B cell (primary cell): ENCODE data around the gene ATL1.

ENCODE experiments used
- EZH2 ChIP-seq: IDR thresholded peaks from 2 replicates; pipeline ENCODE4 v1.6.1; 2012; ENCODE audit warnings: borderline replicate concordance, low read depth, mild to moderate bottlenecking, moderate library complexity, low read length; ENCODE audit not compliant: insufficient read depth, poor library complexity, severe bottlenecking
- TF ChIP-seq, protein P1 (sequence below): fragments of 200-600 bp; IDR thresholded peaks from one replicate; pipeline ENCODE4 v1.8.0; 2022; ENCODE audit warnings: antibody characterized with exemption, mild to moderate bottlenecking

DNA sequence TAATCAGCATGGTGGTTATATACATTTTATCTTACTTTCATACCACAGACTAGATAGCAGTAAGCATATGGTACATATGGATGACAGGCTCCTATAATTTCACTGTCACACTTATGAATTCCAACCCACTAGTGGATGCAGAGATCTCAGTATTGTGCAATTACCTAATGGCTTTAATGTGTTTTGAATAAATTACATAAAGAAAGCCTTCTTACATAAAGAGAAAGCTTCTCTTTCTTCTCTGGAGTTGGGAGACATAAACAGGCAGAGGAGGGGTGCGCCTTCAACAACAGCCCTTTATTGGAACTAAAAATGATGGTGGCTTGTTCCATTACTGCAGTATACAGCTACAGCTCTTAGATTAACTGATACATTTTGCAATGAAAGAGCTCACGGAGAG lies 55.6 kb downstream of the ATL1 start:
- TF ChIP-seq, protein P1, sequence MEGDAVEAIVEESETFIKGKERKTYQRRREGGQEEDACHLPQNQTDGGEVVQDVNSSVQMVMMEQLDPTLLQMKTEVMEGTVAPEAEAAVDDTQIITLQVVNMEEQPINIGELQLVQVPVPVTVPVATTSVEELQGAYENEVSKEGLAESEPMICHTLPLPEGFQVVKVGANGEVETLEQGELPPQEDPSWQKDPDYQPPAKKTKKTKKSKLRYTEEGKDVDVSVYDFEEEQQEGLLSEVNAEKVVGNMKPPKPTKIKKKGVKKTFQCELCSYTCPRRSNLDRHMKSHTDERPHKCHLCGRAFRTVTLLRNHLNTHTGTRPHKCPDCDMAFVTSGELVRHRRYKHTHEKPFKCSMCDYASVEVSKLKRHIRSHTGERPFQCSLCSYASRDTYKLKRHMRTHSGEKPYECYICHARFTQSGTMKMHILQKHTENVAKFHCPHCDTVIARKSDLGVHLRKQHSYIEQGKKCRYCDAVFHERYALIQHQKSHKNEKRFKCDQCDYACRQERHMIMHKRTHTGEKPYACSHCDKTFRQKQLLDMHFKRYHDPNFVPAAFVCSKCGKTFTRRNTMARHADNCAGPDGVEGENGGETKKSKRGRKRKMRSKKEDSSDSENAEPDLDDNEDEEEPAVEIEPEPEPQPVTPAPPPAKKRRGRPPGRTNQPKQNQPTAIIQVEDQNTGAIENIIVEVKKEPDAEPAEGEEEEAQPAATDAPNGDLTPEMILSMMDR: no peak
- TF ChIP-seq EZH2: no peak
